ENCODE measurements around the gene MCF2L. TPM values are rescaled to one million over a fixed set of nuclear protein-coding genes. Genes with fewer than 3 reads are reported as not detected.

Gene MCF2L
- total and polyA plus RNA-seq, 5 donors: 18.0 to 47.5 (median 33.2) TPM

DNA sequence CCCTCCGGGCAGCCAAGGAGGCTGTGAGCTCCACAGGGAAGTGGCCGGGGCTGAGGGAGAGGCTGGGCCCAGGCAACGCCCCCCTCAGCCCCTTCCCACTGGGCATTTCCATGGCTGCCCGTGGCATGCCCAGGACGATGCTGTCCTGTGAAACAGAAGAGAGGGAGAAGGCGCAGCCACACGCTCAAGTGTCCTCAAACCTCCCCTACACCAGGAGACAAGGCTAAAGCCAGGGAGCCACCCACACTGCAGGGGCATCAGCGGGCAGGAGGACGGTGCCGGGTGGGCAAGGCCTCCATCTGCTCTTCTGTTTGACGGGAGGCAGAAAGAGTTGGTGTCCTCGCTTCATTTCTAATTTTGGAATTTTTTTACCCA, 175.2 kb downstream of the MCF2L start:
- no peak overlapping the region for H3K4me3 ChIP-seq (ENCODE audit: low read length)
- DNase-seq: no peak
- no peaks in the 10 kb centered on the region for H3K4me1 ChIP-seq (ENCODE audit: control insufficient read depth, insufficient read depth, low read length)
- no peak overlapping the region for H3K27ac ChIP-seq (ENCODE audit: low read length)
- H3K9me3 ChIP-seq (ENCODE audit: control insufficient read depth, low read length): no peaks in the 10 kb centered on the region
- ATAC-seq: no peak
- WGBS: 84% methylated on average over 12 of the region's 12 CpGs
- intact Hi-C loops (cut with DNase I): no loop called here
- H3K27me3 ChIP-seq (ENCODE audit: control insufficient read depth, insufficient read depth): no peaks in the 10 kb centered on the region

DNA sequence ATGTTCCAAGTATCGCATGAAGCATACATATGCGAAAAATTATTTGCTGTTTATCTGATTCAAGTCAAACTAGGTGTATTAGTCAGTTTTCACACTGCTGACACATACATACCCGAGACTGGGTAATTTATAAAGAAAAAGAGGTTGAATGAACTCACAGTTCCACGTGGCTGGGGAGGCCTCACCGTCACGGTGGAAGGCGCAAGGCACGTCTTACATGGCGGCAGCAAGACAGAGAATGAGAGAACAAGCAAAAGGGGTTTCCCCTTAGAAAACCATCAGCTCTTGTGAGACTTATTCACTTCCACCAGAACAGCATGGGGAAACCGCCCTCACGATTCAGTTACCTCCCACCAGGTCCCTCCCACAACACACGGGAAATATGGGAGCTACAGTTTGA, 176.5 kb downstream of the MCF2L start:
- Histone ChIP-seq H3K27ac (ENCODE audit: low read length) (no peak overlapping the region), H3K4me1 (ENCODE audit: control insufficient read depth, insufficient read depth, low read length) (no peaks in the 10 kb centered on the region), H3K4me3 (ENCODE audit: low read length) (no peak overlapping the region), H3K27me3 (ENCODE audit: control insufficient read depth, insufficient read depth) (no peaks in the 10 kb centered on the region), H3K9me3 (ENCODE audit: control insufficient read depth, low read length) (no peaks in the 10 kb centered on the region)
- WGBS: 84% methylated on average over 12 of the region's 12 CpGs
- intact Hi-C loops (cut with DNase I): no loop called here
- no peak for DNase-seq
- ATAC-seq: no peak

GRCh38 chr13:113145911-113146598, 177.0 kb downstream of the MCF2L start:
- intact Hi-C loops (cut with DNase I): no loop called here
- Histone ChIP-seq H3K27me3 (ENCODE audit: control insufficient read depth, insufficient read depth) (no peaks in the 10 kb centered on the region), H3K4me3 (ENCODE audit: low read length) (no peak overlapping the region), H3K4me1 (ENCODE audit: control insufficient read depth, insufficient read depth, low read length) (no peaks in the 10 kb centered on the region), H3K9me3 (ENCODE audit: control insufficient read depth, low read length) (no peaks in the 10 kb centered on the region), H3K27ac (ENCODE audit: low read length) (no peak overlapping the region)
- 85% methylated on average over 15 of the region's 15 CpGs for WGBS
- DNase-seq (no peak), ATAC-seq (no peak)

- ATAC-seq (no peak), DNase-seq (no peak)
- Histone ChIP-seq H3K9me3 (ENCODE audit: control insufficient read depth, low read length) (no peaks in the 10 kb centered on the region), H3K4me1 (ENCODE audit: control insufficient read depth, insufficient read depth, low read length) (no peaks in the 10 kb centered on the region), H3K27ac (ENCODE audit: low read length) (no peak overlapping the region), H3K27me3 (ENCODE audit: control insufficient read depth, insufficient read depth) (no peaks in the 10 kb centered on the region), H3K4me3 (ENCODE audit: low read length) (no peak overlapping the region)
- WGBS: 82% methylated on average over 9 of the region's 9 CpGs
- intact Hi-C loops (cut with DNase I): no loop called here
Measured at GRCh38 chr13:113146750-113147149, 177.7 kb downstream of the MCF2L start.

DNA sequence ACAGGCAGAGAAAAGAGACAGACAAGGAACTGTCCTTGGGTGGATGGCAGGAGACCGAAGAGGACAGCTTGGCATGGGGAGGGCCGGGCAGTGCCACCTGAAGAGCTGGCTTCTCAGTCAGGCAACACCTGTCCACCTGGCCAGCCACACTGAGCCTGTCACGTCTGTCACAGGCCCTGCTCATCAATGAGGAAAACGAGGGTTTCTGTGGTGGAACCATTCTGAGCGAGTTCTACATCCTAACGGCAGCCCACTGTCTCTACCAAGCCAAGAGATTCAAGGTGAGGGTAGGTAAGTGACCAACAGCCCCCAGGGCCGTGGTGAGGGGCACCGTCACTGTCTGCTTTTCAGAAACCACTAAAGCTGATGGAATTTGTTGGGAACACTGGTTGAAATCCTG, 178.2 kb downstream of the MCF2L start:
- Histone ChIP-seq H3K4me1 (ENCODE audit: control insufficient read depth, insufficient read depth, low read length) (no peaks in the 10 kb centered on the region), H3K9me3 (ENCODE audit: control insufficient read depth, low read length) (no peaks in the 10 kb centered on the region), H3K4me3 (ENCODE audit: low read length) (no peak overlapping the region), H3K27me3 (ENCODE audit: control insufficient read depth, insufficient read depth) (no peaks in the 10 kb centered on the region), H3K27ac (ENCODE audit: low read length) (no peak overlapping the region)
- intact Hi-C loops (cut with DNase I): no loop called here
- DNase-seq (no peak), ATAC-seq (no peak)
- 88% methylated on average over 8 of the region's 8 CpGs for WGBS

GRCh38 chr13:113148407-113148806, 179.4 kb downstream of the MCF2L start:
- DNase-seq (no peak), ATAC-seq (no peak)
- WGBS: 93% methylated on average over 13 of the region's 13 CpGs
- H3K27ac ChIP-seq (ENCODE audit: low read length): no peak overlapping the region
- no peak overlapping the region for H3K4me3 ChIP-seq (ENCODE audit: low read length)
- H3K9me3 ChIP-seq (ENCODE audit: control insufficient read depth, low read length): no peaks in the 10 kb centered on the region
- intact Hi-C loops (cut with DNase I): no loop called here
- no peaks in the 10 kb centered on the region for H3K27me3 ChIP-seq (ENCODE audit: control insufficient read depth, insufficient read depth)
- H3K4me1 ChIP-seq (ENCODE audit: control insufficient read depth, insufficient read depth, low read length): no peaks in the 10 kb centered on the region

- WGBS: 94% methylated on average over 38 of the region's 38 CpGs
Measured at GRCh38 chr13:113148940-113149503, 180.0 kb downstream of the MCF2L start.

More at GRCh38 chr13:113148940-113149503, 180.0 kb downstream of the MCF2L start:
- Histone ChIP-seq H3K4me3 (ENCODE audit: low read length) (no peak overlapping the region), H3K27me3 (ENCODE audit: control insufficient read depth, insufficient read depth) (no peaks in the 10 kb centered on the region), H3K27ac (ENCODE audit: low read length) (no peak overlapping the region), H3K4me1 (ENCODE audit: control insufficient read depth, insufficient read depth, low read length) (no peaks in the 10 kb centered on the region), H3K9me3 (ENCODE audit: control insufficient read depth, low read length) (no peaks in the 10 kb centered on the region)
- ATAC-seq (no peak), DNase-seq (no peak)
- intact Hi-C loops (cut with DNase I): no loop called here

Other genes starting within 250 kb of the MCF2L start
- gene F7, start 136.6 kb downstream of the MCF2L start, total RNA-seq: under 1 TPM; 0.24 to 0.64 (median 0.37) TPM
- not detected for gene F7, start 136.6 kb downstream of the MCF2L start, polyA plus RNA-seq
- gene F10, start 153.6 kb downstream of the MCF2L start, total RNA-seq: 10 to 100 TPM; 29.8 to 40.2 (median 34.4) TPM
- 44.9 TPM for gene F10, start 153.6 kb downstream of the MCF2L start, polyA plus RNA-seq
- under 1 TPM in 1 of 4 donors, not detected in 3; 0.15 TPM for gene PROZ, start 189.4 kb downstream of the MCF2L start, total RNA-seq
- gene PROZ, start 189.4 kb downstream of the MCF2L start, polyA plus RNA-seq: 0.14 TPM
- gene PCID2, start 239.5 kb downstream of the MCF2L start, total RNA-seq: 10 to 100 TPM; 42.0 to 55.1 (median 47.1) TPM
- gene PCID2, start 239.5 kb downstream of the MCF2L start, polyA plus RNA-seq: 43.1 TPM
- 100 to 1,000 TPM in 2 of 4 donors, 10 to 100 TPM in 2; 82.5 to 113 (median 99.9) TPM for gene CUL4A, start 240.4 kb downstream of the MCF2L start, total RNA-seq
- 53.1 TPM for gene CUL4A, start 240.4 kb downstream of the MCF2L start, polyA plus RNA-seq

Data from right cardiac atrium (tissue), 5 donors.